Regular cardiac myocyte (primary cell): ENCODE measurements around the gene KHDRBS1. TPM values are rescaled to one million over a fixed set of nuclear protein-coding genes. Genes with fewer than 3 reads are reported as not detected.

Experiments
- total RNA-seq: library from RNA; depleted of rRNA; stranded (reverse); fragments of >200 nt; gene quantifications from 2 replicates; pipeline ENCODE4 v1.2.3, GENCODE V29; 2014

The KHDRBS1 gene
- total RNA-seq, result 29.6 and 79.9 TPM in 2 replicates

GRCh38 chr1:32013386-32014198 lies at the start of gene KHDRBS1:
KHDRBS1 (plus strand) TSS chr1:32013868; CDS start chr1:32013996, 128 bp downstream.

GRCh38 chr1:32072622-32073298 lies 59.1 kb downstream of the KHDRBS1 start, which contains the start of gene TMEM39B:
TMEM39B (plus strand) TSS chr1:32072939; CDS start chr1:32073048, 109 bp downstream.

Other genes starting within 250 kb of the KHDRBS1 start
- gene ADGRB2, start 249.5 kb upstream of the KHDRBS1 start, total RNA-seq, result 2.1 and 8.2 TPM in 2 replicates
- gene SPOCD1, start 197.8 kb upstream of the KHDRBS1 start, total RNA-seq, result 32.8 and 44.0 TPM in 2 replicates
- gene PTP4A2, start 75.5 kb upstream of the KHDRBS1 start, total RNA-seq, result 397 and 467 TPM in 2 replicates
- 2.5 and 5.9 TPM in 2 replicates for gene TMEM39B, start 59.1 kb downstream of the KHDRBS1 start, total RNA-seq
- 33.8 and 50.0 TPM in 2 replicates for gene KPNA6, start 94.2 kb downstream of the KHDRBS1 start, total RNA-seq
- 78.4 and 108 TPM in 2 replicates for gene TXLNA, start 165.8 kb downstream of the KHDRBS1 start, total RNA-seq
- 7.9 and 17.3 TPM in 2 replicates for gene CCDC28B, start 186.7 kb downstream of the KHDRBS1 start, total RNA-seq
- gene IQCC, start 191.8 kb downstream of the KHDRBS1 start, total RNA-seq, result 1.7 and 1.9 TPM in 2 replicates
- not detected in 2 replicates for gene DCDC2B, start 195.2 kb downstream of the KHDRBS1 start, total RNA-seq
- 12.1 and 14.4 TPM in 2 replicates for gene TMEM234, start 208.5 kb downstream of the KHDRBS1 start, total RNA-seq
- gene EIF3I, start 208.5 kb downstream of the KHDRBS1 start, total RNA-seq, result 335 and 518 TPM in 2 replicates
- 0.38 and 2.0 TPM in 2 replicates for gene FAM167B, start 233.4 kb downstream of the KHDRBS1 start, total RNA-seq
- not detected in 2 replicates for gene LCK, start 237.4 kb downstream of the KHDRBS1 start, total RNA-seq